ENCODE data around the gene PDE6A.

PDE6A gene

GRCh38 chr5:149870232-149870631 lies 74.4 kb downstream of the PDE6A start:
- H3K9me3 ChIP-seq (ENCODE audit: control insufficient read depth, insufficient read depth, low read depth, low read length), result no peaks in the 10 kb centered on the region
- ChIA-PET POLR2A (no interaction called here), CTCF (interaction anchor here (0.6 to 6.7 kb wide), 2 partner anchors 17 to 234 kb away, joined by 3 to 55 read pairs; no protein-coding TSS in a partner anchor)
- H3K4me1 ChIP-seq (ENCODE audit: control insufficient read depth, insufficient read depth, low read length), result no peaks in the 10 kb centered on the region
- H3K4me3 ChIP-seq (ENCODE audit: low read depth, low read length), result no peak overlapping the region
- H3K36me3 ChIP-seq (ENCODE audit: control insufficient read depth in 2 of 2, insufficient read depth in 1 of 2, low read length in 2 of 2), result no peaks in the 10 kb centered on the region
- H3K27ac ChIP-seq (ENCODE audit: extremely low read depth, low read depth, low read length), result no peak overlapping the region
- TF ChIP-seq ZNF2 (tag by site-specific recombination; IDR thresholded peaks at IDR 0.05) (no peak), ZNF138 (tag by site-specific recombination; IDR thresholded peaks at IDR 0.05; ENCODE audit: borderline replicate concordance) (no peak)

- Histone ChIP-seq H3K4me1 (ENCODE audit: control insufficient read depth, insufficient read depth, low read length) (no peaks in the 10 kb centered on the region), H3K9me3 (ENCODE audit: control insufficient read depth, insufficient read depth, low read depth, low read length) (no peaks in the 10 kb centered on the region), H3K36me3 (ENCODE audit: control insufficient read depth in 2 of 2, insufficient read depth in 1 of 2, low read length in 2 of 2) (no peaks in the 10 kb centered on the region), H3K27ac (ENCODE audit: extremely low read depth, low read depth, low read length) (no peak overlapping the region), H3K4me3 (ENCODE audit: low read depth, low read length) (no peak overlapping the region)
- TF ChIP-seq SCRT2 (tag by site-specific recombination; IDR thresholded peaks at IDR 0.05), result no peak
- CTCF ChIA-PET, result interaction anchor here (0.6 to 6.7 kb wide), 3 partner anchors 16 to 233 kb away, joined by 3 to 55 read pairs (median 3); no protein-coding TSS in a partner anchor
- POLR2A ChIA-PET, result no interaction called here
Measured at GRCh38 chr5:149869411-149869821, 75.2 kb downstream of the PDE6A start.

GRCh38 chr5:149865746-149866145 lies 78.8 kb downstream of the PDE6A start:
- no peak for TF ChIP-seq ZNF501 (tag by site-specific recombination; IDR thresholded peaks at IDR 0.05)
- no peak for TF ChIP-seq ZNF560 (tag by site-specific recombination; IDR thresholded peaks at IDR 0.05; ENCODE audit: borderline replicate concordance)
- TF ChIP-seq YY1 (tag by site-specific recombination; IDR thresholded peaks at IDR 0.05), result no peak
- no peak for TF ChIP-seq ZNF433 (tag by site-specific recombination; IDR thresholded peaks at IDR 0.05; ENCODE audit: low read depth)
- no peak for TF ChIP-seq ZNF777 (tag by site-specific recombination; IDR thresholded peaks at IDR 0.05; ENCODE audit: borderline replicate concordance)
- no peak for TF ChIP-seq ZNF792 (tag by site-specific recombination; IDR thresholded peaks at IDR 0.05)
- TF ChIP-seq ZNF223 (tag by site-specific recombination; IDR thresholded peaks at IDR 0.05), result no peak
- TF ChIP-seq ZNF704 (tag by site-specific recombination; IDR thresholded peaks at IDR 0.05), result no peak
- TF ChIP-seq ZNF624 (tag by site-specific recombination; IDR thresholded peaks at IDR 0.05), result no peak
- TF ChIP-seq ZNF423 (tag by site-specific recombination; IDR thresholded peaks at IDR 0.05), result no peak
- no peak for TF ChIP-seq ZNF596 (tag by site-specific recombination; IDR thresholded peaks at IDR 0.05)
- TF ChIP-seq ZNF518A (tag by site-specific recombination; conservative IDR thresholded peaks at IDR 0.05; ENCODE audit: low read depth), result no peak
- TF ChIP-seq ZNF211 (tag by site-specific recombination; IDR thresholded peaks at IDR 0.05; ENCODE audit: low read depth), result no peak
- no peak for TF ChIP-seq ZNF398 (tag by site-specific recombination; IDR thresholded peaks at IDR 0.05)
- TF ChIP-seq ZNF155 (tag by site-specific recombination; IDR thresholded peaks at IDR 0.05), result no peak
- CTCF ChIA-PET, result interaction anchor here (0.6 to 6.7 kb wide), 2 partner anchors 13 to 30 kb away, joined by 3 to 55 read pairs; no protein-coding TSS in a partner anchor
- no peaks in the 10 kb centered on the region for H3K36me3 ChIP-seq (ENCODE audit: control insufficient read depth in 2 of 2, insufficient read depth in 1 of 2, low read length in 2 of 2)
- no peaks in the 10 kb centered on the region for H3K9me3 ChIP-seq (ENCODE audit: control insufficient read depth, insufficient read depth, low read depth, low read length)
- no peaks in the 10 kb centered on the region for H3K4me1 ChIP-seq (ENCODE audit: control insufficient read depth, insufficient read depth, low read length)
- POLR2A ChIA-PET, result no interaction called here
- H3K4me3 ChIP-seq (ENCODE audit: low read depth, low read length), result no peak overlapping the region
- H3K27ac ChIP-seq (ENCODE audit: extremely low read depth, low read depth, low read length), result no peak overlapping the region

Measured in HEK293 (cell line).